HepG2 (cell line): ENCODE measurements around the gene UTRN. TPM values are rescaled to one million over a fixed set of nuclear protein-coding genes. Genes with fewer than 3 reads are reported as not detected.

Experiments used
- AGO1 ChIP-seq: fragments of 200-400 bp; formaldehyde crosslinking; IDR thresholded peaks from 2 replicates; pipeline ENCODE4 v1.6.1; 2017; ENCODE audit warnings: mild to moderate bottlenecking, low read depth, low read length, moderate library complexity; ENCODE audit not compliant: poor library complexity, severe bottlenecking
- ATF6 ChIP-seq: sonication (generic); formaldehyde crosslinking; conservative IDR thresholded peaks from 2 replicates; pipeline ENCODE4 v1.4.0; 2020; ENCODE audit warnings: missing genetic modification reagents
- ELF4 ChIP-seq: sonication (generic); formaldehyde crosslinking; IDR thresholded peaks from 2 replicates; pipeline ENCODE4 v1.5.0; 2020; ENCODE audit warnings: missing genetic modification reagents, mild to moderate bottlenecking, moderate library complexity, borderline replicate concordance
- HNF1B ChIP-seq: sonication (generic); formaldehyde crosslinking; IDR thresholded peaks from 2 replicates; pipeline ENCODE4 v1.5.1; 2020; ENCODE audit warnings: mild to moderate bottlenecking, moderate library complexity, missing genetic modification reagents
- KLF6 ChIP-seq: IDR thresholded peaks from 2 replicates; pipeline ENCODE4 v1.8.0; 2016; ENCODE audit warnings: missing biosample characterization, missing genetic modification reagents
- MYNN ChIP-seq: sonication (generic); formaldehyde crosslinking; IDR thresholded peaks from 2 replicates; pipeline ENCODE4 v1.4.0; 2020; ENCODE audit warnings: mild to moderate bottlenecking, low read depth, missing genetic modification reagents
- SP5 ChIP-seq: IDR thresholded peaks from 2 replicates; pipeline ENCODE4 v1.6.1; 2016; ENCODE audit warnings: low read depth, borderline replicate concordance
- TAF1 ChIP-seq: sonication (generic); formaldehyde crosslinking; IDR thresholded peaks from 2 replicates; pipeline ENCODE4 v1.4.0; 2020; ENCODE audit warnings: missing genetic modification reagents
- TFDP1 ChIP-seq: IDR thresholded peaks from 2 replicates; pipeline ENCODE4 v1.6.1; 2016; ENCODE audit warnings: missing compliant biosample characterization, missing genetic modification reagents, borderline replicate concordance
- ZNF136 ChIP-seq: sonication (generic); formaldehyde crosslinking; IDR thresholded peaks from 2 replicates; pipeline ENCODE4 v1.8.1; 2022; ENCODE audit warnings: low read depth, mild to moderate bottlenecking, moderate library complexity, missing genetic modification reagents
- ZNF318 ChIP-seq: sonication (generic); formaldehyde crosslinking; IDR thresholded peaks from 2 replicates; pipeline ENCODE4 v1.4.0; 2020; ENCODE audit warnings: mild to moderate bottlenecking, missing genetic modification reagents
- ZNF546 ChIP-seq: sonication (generic); formaldehyde crosslinking; conservative IDR thresholded peaks from 2 replicates; pipeline ENCODE4 v1.8.1; 2023; ENCODE audit warnings: mild to moderate bottlenecking, missing genetic modification reagents
- ZNF577 ChIP-seq: sonication (generic); formaldehyde crosslinking; IDR thresholded peaks from 2 replicates; pipeline ENCODE4 v1.4.0; 2020; ENCODE audit warnings: mild to moderate bottlenecking, low read depth, missing genetic modification reagents, borderline replicate concordance
- ZNF678 ChIP-seq: sonication (generic); formaldehyde crosslinking; IDR thresholded peaks from 2 replicates; pipeline ENCODE4 v1.4.0; 2020; ENCODE audit warnings: mild to moderate bottlenecking, missing genetic modification reagents
- ZNF749 ChIP-seq: sonication (generic); formaldehyde crosslinking; IDR thresholded peaks from 2 replicates; pipeline ENCODE4 v1.8.0; 2022; ENCODE audit warnings: mild to moderate bottlenecking, missing genetic modification reagents, moderate library complexity, borderline replicate concordance
- polyA plus RNA-seq, 8 experiments: library from polyadenylated mRNA; depleted of rRNA in 3 of 8; stranded (reverse) in 7 of 8; unstranded in 1 of 8; fragments of >200 nt; fragmentation: Illumina TruSeq in 4 of 8; extraction: Trizol in 4 of 8; gene quantifications; 2 replicates each; pipeline versions ENCODE4 v1.2.1 to v1.2.3, GENCODE V29; 2011 to 2016; ENCODE audit warnings: low read depth in 4 of 8, missing spikeins in 1 of 8, mixed read lengths in 1 of 8; ENCODE audit not compliant: insufficient read depth in 1 of 8
- total RNA-seq, 5 experiments: library from RNA; depleted of rRNA; stranded (reverse); fragments of >200 nt; fragmentation: Illumina TruSeq; extraction: Trizol; gene quantifications; 2 replicates each; pipeline ENCODE4 v1.2.3, GENCODE V29; 2016; ENCODE audit warnings: low read depth in 1 of 5

The UTRN gene
- total and polyA plus RNA-seq, 2 of the 13 experiments (the other 11 are each of a cell fraction or from before 2014, with no cell fraction given): 102 to 116 TPM

- TF ChIP-seq ATF6 (CRISPR knock-in tag) (no peak), ZNF318 (CRISPR knock-in tag) (0 out of 2 replicates have a peak, but pooled peaks have one; percentile 31), AGO1 (no peak), ZNF577 (CRISPR knock-in tag) (0 out of 2 replicates have a peak, but pooled peaks have one; percentile 73), KLF6 (CRISPR knock-in tag) (peak; percentile 84), ELF4 (peak; percentile 97), TAF1 (peak; percentile 96), MYNN (CRISPR knock-in tag) (0 out of 2 replicates have a peak, but pooled peaks have one; percentile 85), TFDP1 (CRISPR knock-in tag) (peak; percentile 87), ZNF136 (CRISPR knock-in tag) (no peak), SP5 (CRISPR knock-in tag) (peak; percentile 84), ZNF678 (CRISPR knock-in tag) (peak; percentile 86), ZNF546 (CRISPR knock-in tag) (peak; percentile 91; the same call in 1 of the 2 replicates), ZNF749 (CRISPR knock-in tag) (peak; percentile 91), HNF1B (CRISPR knock-in tag) (no peak)
Measured at GRCh38 chr6:144284783-144285547, at the start of gene UTRN (continued).
